NCI-H2029 treated with DMSO at 0.1 percent for 48 hours (cell line): ENCODE data around the gene ZDHHC14.
A peak's percentile ranks its signal among the peaks of the same experiment; 100 is the strongest.
"Not testable (repeated sequence)": the region's sequence is repeated elsewhere in the genome, so short reads cannot be mapped to it uniquely, and the experiment has no call there.

Experiments used
- DNase-seq: peaks from one replicate; lab custom pipeline; 2025; lab: John Stamatoyannopoulos, UW

Gene ZDHHC14

DNA sequence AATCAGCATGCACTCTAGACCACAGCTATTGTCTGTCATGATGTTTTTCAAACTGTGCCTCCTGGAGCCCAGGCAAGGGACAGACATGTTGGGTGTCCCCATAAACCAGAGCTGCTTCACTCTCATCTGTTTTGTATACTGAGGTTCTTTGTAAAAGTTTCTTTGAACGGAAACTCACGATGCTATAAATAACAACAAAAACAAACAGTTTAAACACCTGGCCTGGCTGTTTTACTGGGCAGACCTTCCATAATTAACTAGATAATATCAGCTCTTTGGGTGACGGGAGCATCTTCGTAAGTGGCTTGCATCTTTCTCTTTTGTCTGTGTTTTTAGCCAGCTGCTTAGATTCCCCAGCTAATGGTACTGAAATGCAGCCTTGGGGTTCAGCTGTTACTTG lies 190.3 kb downstream of the ZDHHC14 start:
- no peak for DNase-seq

GRCh38 chr6:157571950-157572349 lies 191.0 kb downstream of the ZDHHC14 start:
- no peak for DNase-seq

DNA sequence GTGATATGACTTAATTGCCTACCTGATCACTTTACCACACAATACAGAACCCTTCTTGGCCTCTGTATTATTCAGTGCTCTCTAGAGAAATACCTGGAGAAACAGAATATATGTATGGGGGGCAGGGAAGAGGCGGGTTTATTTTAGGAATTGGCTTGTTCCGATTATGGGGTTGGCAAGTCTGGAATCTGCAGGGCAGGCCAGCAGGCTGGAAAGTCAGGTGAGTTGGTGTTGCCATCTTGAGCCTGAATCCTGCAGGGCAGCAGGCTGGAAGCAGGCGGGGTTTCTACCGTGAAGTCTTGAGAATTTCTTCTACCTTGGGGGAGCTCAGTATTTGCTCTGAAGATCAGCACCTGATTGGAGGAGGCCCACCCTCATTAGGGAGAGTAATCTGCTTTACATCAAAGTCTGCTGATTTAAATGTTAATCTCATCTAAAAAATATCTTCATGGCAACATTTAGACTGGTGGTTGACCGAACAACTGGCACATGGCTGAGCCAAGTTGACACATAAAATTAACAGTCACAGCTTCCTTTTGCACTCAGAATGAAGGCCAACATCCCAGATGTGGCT lies 193.9 kb downstream of the ZDHHC14 start:
- no peak for DNase-seq

- DNase-seq, result no peak
Measured at GRCh38 chr6:157575436-157576145, 194.6 kb downstream of the ZDHHC14 start.

GRCh38 chr6:157576991-157577390 lies 196.0 kb downstream of the ZDHHC14 start:
- DNase-seq, result not testable (repeated sequence)

DNA sequence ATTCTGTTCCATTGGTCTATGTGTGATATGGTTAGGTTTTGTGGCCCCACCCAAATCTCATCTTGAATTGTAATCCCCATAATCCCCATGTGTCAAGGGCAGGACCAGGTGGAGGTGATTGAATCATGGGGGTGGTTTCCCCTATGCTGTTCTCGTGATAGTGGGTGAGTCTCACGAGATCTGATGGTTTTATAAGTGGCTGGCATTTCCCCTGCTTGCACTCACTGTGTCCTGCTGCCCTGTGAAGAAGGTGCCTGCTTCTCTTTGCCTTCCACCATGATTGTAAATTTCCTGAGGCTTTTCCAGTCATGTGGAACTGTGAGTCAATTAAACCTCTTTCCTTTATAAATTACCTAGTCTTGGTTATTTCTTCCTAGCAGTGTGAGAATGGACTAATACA lies 197.5 kb downstream of the ZDHHC14 start:
- not testable (repeated sequence) for DNase-seq

GRCh38 chr6:157579467-157580031 lies 198.6 kb downstream of the ZDHHC14 start:
- no peak for DNase-seq

GRCh38 chr6:157584036-157584435 lies 203.0 kb downstream of the ZDHHC14 start:
- no peak for DNase-seq

DNA sequence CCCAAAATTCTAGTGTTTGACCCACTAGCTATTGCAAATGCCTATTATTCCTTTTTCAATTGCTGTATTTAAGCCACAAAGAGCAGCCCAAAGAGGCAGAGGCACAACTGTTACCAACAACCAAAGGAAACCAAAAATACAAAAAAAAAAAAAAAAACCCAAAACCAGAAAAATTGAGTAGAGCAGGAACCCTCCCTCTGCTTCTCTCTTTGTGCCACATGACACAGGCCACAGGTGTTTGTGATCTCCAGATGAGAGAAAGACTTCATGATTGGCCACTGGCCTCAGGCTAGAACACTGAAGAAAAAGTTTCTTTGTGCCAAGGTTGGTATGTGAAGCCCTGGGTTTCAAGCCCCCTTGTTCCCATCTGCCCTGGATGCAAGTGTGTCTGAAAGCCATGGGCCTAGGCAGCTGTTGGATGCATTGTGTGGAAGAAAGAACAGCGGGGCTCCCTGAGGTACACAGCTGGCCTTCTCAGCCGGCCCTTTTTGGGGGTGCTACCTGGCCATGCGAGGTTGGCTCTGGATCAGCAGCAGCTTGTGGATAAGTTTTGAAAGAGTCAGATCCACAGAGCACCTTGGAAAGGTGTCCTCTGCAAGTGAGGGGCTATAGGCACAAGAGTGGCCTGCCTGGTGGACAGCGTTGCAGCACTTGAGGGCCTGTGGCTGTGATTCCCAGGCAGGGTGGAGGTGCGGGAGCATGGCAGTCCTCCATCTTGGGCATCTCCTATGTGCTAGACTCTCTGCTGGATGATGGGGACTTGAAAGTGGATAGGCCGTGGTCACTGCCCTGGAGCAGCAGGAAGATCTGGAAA lies 204.5 kb downstream of the ZDHHC14 start:
- DNase-seq, result no peak

DNA sequence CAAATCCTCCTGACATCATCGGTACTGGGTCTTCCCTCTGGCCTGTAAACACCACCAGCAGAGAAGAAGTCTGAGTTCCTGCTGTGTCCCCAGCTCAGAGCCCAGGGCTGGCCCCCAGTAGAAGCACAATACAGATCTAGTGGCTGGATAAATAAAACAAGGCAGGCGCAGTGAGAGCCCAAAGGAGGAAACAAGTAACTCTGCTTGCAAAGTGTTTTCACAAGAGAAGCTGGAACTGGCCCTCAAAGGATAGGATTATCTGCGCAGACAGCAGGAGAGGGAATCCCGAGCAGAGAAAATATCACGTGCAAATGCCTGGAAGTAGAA lies 205.1 kb downstream of the ZDHHC14 start:
- no peak for DNase-seq

- DNase-seq, result no peak
Measured at GRCh38 chr6:157586476-157587126, 205.6 kb downstream of the ZDHHC14 start.

GRCh38 chr6:157587127-157587926 lies 206.3 kb downstream of the ZDHHC14 start:
- DNase-seq, result no peak

- not testable (repeated sequence) for DNase-seq
Measured at GRCh38 chr6:157590654-157591053, 209.7 kb downstream of the ZDHHC14 start.

GRCh38 chr6:157592541-157592940 lies 211.6 kb downstream of the ZDHHC14 start:
- DNase-seq, result no peak

DNA sequence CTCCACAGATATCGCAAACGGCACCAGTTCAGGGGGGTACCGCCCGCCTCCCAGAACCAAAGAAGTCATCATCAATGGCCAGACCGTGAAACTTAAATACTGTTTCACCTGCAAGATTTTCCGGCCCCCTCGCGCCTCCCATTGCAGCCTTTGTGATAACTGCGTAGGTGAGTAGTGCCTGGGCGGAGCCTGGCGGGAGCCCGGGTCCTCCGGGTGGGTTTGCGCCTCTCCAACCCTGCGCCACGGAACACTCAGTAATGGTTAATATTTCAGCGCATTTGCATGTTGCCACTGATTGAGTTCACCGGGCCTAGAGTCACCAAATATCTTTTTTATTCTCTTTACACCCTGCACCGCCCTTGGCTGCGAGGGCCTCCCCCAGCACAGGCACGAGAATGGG lies 212.0 kb downstream of the ZDHHC14 start:
- no peak for DNase-seq

GRCh38 chr6:157593596-157593995 lies 212.6 kb downstream of the ZDHHC14 start:
- no peak for DNase-seq

- no peak for DNase-seq
Measured at GRCh38 chr6:157594292-157594691, 213.3 kb downstream of the ZDHHC14 start.

GRCh38 chr6:157595768-157596167 lies 214.8 kb downstream of the ZDHHC14 start:
- DNase-seq, result no peak

DNA sequence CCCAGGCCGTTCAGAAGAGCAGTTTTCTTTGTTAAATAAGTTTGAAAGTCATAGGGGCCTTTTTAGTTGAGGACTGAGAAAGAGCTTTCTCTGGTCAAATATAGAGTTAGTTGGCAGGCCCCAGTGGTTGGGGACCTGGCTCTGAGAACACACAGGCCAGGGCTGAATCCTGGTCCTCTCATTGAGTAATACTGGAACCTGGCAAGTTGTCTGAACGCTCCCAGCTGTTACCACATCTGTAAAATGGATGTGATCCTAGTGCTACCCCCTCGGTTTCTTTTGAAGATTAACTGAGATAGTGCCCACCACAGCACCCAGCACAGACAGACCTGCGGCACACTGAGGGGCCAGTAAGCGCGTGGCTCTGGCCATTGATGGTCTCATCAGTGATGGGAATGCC lies 215.5 kb downstream of the ZDHHC14 start:
- DNase-seq, result no peak

DNA sequence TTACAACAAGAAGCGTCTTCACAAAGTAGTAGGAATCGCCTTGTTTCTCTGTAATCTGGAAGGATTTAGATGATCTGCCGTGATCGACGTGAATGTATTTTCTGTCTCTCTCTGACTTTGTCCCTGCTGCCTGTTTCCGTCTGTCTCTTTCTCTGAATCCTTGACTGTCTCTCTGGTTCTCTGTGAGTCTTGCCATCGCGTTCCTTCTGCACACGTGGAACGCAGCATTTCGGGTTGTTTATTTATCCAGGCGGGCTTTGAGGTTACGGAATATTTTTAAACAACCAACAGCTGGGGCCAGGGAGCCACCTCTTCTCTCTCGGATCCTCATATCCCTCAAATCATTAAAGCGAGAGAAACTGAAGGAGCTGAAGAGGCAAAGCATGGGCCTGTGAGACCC lies 215.9 kb downstream of the ZDHHC14 start:
- DNase-seq, result no peak

DNA sequence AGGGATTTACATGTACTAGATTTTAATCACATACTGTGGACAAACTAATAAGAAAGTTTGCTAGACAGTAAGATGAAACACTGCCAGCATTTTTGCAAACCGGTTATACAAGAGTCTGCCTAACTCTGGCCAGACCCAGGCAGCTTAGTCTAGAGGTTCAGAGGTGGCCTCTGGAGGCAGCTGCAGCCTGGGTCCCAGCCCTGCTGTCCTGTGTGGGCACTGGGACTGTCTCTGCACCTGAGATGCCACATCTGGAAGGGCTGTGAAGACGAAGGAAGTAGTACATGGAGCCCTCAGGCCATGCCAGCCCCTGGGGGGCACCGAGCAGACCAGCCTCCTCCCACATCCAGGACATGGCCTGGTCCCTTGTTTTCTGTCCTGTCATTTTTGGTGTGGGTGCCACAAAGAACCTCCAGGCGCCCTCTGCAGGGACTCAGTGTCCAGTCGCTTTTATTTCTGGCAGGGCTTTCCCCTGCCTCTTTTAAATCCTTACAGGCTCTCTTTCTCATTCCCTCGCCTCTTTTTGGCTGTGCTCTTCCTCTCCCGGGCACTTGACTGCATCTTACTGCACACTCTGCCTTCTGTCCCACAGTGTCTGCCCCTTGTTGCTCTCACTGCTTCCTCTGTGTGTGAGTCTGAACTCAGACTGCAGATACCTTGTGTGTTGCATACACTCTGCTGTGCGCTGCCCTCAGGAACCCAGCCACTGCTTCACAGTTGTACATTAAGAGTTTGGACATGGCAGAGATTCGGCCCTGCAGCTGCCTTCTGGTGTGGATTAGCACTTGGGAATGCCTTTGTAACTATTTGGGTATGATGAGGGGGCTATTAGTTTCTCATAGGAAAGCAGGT lies 216.7 kb downstream of the ZDHHC14 start:
- peak; percentile 14 for DNase-seq
